Psoas muscle (tissue), 8 donors: ENCODE results near the gene FOXP1. TPM values are rescaled to one million over a fixed set of nuclear protein-coding genes. Genes with fewer than 3 reads are reported as not detected.

Experiments
- ATAC-seq, 4 donors: fragments of 200-7000 bp; cut with Tn5 transposase; one replicate each; pipeline ENCODE4 v1.9.1; 2020; ENCODE audit warnings: moderate library complexity in 3 of 4, mild to moderate bottlenecking in 2 of 4
- DNase-seq, 2 donors: peaks; one replicate each; pipeline ENCODE4 v3.0.0-alpha.2; 2020
- H3K27ac ChIP-seq: fragments of 200-600 bp; one replicate; pipeline ENCODE4 v1.8.0; 2022
- H3K27me3 ChIP-seq, 3 donors: fragments of 200-600 bp in 1 of 3; one replicate each; pipeline versions ENCODE4 v1.6.1 to v1.8.0; 2013 to 2022; ENCODE audit warnings: low read length in 2 of 3, mild to moderate bottlenecking in 2 of 3, moderate library complexity in 1 of 3; ENCODE audit not compliant: insufficient read depth in 3 of 3
- H3K36me3 ChIP-seq, 2 donors: fragments of 200-600 bp in 1 of 2; one replicate each; pipeline versions ENCODE4 v1.6.1 to v1.8.0; 2013 to 2022; ENCODE audit warnings: low read depth in 1 of 2, mild to moderate bottlenecking in 1 of 2, moderate library complexity in 1 of 2; ENCODE audit not compliant: insufficient read depth in 1 of 2
- H3K4me1 ChIP-seq: fragments of 200-600 bp; one replicate; pipeline ENCODE4 v1.8.0; 2022
- H3K4me3 ChIP-seq: fragments of 200-600 bp; one replicate; pipeline ENCODE4 v1.8.0; 2022; ENCODE audit warnings: mild to moderate bottlenecking
- H3K9me3 ChIP-seq: fragments of 200-600 bp; one replicate; pipeline ENCODE4 v1.8.0; 2022
- WGBS, 3 donors: extraction: QIAGEN DNeasy Blood & Tissue Kit; methylation state at CpG; one replicate each; pipeline versions ENCODE4 v1.1.6 to v1.1.7; 2013; 5-methylcytosine and 5-hydroxymethylcytosine counted together
- intact Hi-C, 2 donors: fragments of 100-400 bp; cut with DNase I; formaldehyde crosslinking; loops; one replicate each; pipeline versions ENCODE4 v1.11.0 to v1.14.2; 2022
- polyA plus RNA-seq, 3 donors: library from polyadenylated mRNA; stranded (reverse); fragments of 200-250 nt; gene quantifications; one replicate each; pipeline ENCODE4 v1.2.3, GENCODE V29; 2013
- total RNA-seq, 4 donors: library from RNA; stranded (reverse); fragmentation: NEBNext Ultra II Directional in 2 of 4; extraction: Animal tissue kit (Norgen Biotek cat#: 25700) in 2 of 4; gene quantifications; one replicate each; pipeline versions ENCODE4 v1.2.1 to v1.2.4, GENCODE V29; 2021 to 2023
- TF ChIP-seq, protein P1 (sequence below): fragments of 200-600 bp; IDR thresholded peaks from one replicate; pipeline ENCODE4 v1.8.0; 2022; ENCODE audit warnings: antibody characterized with exemption
- donor health status: healthy with polysubstance abuse.
- donor health status: DM: no; HTN: no; CAD: no; lungs with moderate emphysema.
- donor health status: Bipolar disorder and iron deficiency.
- donor health status: healthy.
- donor health status: DM: yes; HTN: yes; CAD: no.
- donor health status: DM: no; HTN: no; CAD: no.
- donor health status: DM: no; HTN: no; CAD: no.
- donor health status: DM: yes; HTN: yes; CAD: no.

FOXP1 gene
- total and polyA plus RNA-seq, 7 donors = 2.6 to 26.4 (median 15.4) TPM

DNA sequence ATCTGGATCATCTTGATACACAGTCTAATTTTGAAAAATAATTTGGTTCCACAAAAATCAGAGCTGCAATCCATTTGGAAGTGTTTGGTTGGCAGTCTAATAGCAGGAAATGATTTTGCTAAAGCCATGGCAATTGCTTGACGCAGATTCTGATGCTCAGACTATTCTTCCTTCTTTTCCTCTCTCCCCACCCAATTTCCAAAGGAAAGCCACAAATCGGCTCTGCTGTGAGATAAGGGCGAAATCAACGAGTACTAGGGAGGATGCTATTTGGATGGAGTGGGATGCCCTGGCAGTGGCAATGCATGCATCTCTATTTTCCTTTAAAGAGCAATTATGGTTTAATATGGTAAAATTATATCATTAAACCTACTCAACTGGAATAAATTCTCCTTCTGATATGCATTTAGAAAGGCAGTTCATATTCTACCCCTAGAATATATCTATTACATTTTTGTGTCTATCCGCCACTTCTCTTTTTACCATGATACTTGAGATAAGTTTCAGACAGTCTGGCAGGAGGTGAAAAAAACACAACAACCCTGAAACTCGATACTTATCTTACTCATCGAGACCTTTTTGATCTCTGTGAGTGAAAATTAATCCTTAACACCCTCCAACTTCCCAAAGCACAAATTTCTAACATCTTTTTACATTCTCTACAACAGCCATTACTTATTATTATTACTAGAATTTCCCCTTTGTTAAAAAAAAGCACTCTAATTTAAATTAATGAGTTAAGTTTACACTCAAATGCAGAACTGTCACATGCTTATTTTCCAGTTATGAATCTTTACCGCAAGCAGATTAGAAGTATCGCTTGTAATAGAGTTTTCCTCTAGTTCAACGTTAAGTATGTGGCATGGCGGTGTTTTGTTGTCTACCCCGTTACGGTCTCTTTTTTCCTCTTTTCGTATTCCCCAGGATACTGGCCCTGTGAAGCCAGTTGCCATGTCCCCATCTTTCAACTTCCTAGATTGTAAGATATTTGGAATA, 433.3 kb downstream of the FOXP1 start:
- Histone ChIP-seq H3K4me3 (no peak overlapping the region), H3K4me1 (peaks cover 4% of the 10 kb centered on the region), H3K27ac (no peak overlapping the region), H3K9me3 (no peaks in the 10 kb centered on the region), H3K36me3 (no peaks in the 10 kb centered on the region), H3K27me3 (no peaks in the 10 kb centered on the region)
- DNase-seq = no peak
- intact Hi-C loops = no loop called here
- no peak for ATAC-seq
- TF ChIP-seq, protein P1, sequence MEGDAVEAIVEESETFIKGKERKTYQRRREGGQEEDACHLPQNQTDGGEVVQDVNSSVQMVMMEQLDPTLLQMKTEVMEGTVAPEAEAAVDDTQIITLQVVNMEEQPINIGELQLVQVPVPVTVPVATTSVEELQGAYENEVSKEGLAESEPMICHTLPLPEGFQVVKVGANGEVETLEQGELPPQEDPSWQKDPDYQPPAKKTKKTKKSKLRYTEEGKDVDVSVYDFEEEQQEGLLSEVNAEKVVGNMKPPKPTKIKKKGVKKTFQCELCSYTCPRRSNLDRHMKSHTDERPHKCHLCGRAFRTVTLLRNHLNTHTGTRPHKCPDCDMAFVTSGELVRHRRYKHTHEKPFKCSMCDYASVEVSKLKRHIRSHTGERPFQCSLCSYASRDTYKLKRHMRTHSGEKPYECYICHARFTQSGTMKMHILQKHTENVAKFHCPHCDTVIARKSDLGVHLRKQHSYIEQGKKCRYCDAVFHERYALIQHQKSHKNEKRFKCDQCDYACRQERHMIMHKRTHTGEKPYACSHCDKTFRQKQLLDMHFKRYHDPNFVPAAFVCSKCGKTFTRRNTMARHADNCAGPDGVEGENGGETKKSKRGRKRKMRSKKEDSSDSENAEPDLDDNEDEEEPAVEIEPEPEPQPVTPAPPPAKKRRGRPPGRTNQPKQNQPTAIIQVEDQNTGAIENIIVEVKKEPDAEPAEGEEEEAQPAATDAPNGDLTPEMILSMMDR = no peak
- 69 to 75% (median 71%) methylated on average over 14 of the region's 14 CpGs for WGBS, 3 donors

DNA sequence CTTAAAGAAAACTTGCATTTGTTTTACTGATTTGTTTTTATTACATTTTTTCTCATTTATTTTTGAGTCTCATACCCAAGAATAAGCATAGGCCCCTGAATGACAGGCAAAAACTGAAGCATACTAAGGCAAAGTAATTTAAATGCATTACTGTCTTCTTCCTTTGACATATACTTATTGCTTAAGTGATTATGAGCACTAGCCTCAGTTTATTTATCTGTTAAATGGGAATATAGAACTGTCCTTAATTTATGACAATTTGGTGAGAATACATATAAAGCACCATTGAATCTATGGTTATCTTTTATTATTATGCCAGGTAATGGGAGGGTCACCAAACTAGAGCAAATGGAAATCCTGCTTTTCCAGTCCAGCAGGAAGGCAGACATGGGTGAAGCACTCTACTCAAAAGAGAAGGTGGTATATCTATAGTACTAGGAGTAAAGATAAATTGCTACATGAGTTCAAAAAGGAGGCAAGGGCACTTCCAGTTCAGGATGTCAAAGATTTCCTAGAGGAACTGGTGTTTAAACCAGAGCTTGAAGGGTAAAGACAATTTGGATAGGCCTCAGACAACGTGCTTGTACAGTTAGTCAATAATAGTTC, 435.0 kb downstream of the FOXP1 start:
- 70 to 85% (median 81%) methylated on average over 1 of the region's 1 CpG for WGBS, 3 donors
- H3K9me3 ChIP-seq = no peaks in the 10 kb centered on the region
- H3K27ac ChIP-seq = no peak overlapping the region
- TF ChIP-seq, protein P1 = no peak
- H3K4me1 ChIP-seq = peaks cover 4% of the 10 kb centered on the region
- no peak for DNase-seq
- H3K4me3 ChIP-seq = no peak overlapping the region
- intact Hi-C loops = no loop called here
- H3K27me3 ChIP-seq = no peaks in the 10 kb centered on the region
- ATAC-seq = no peak
- H3K36me3 ChIP-seq = no peaks in the 10 kb centered on the region

DNA sequence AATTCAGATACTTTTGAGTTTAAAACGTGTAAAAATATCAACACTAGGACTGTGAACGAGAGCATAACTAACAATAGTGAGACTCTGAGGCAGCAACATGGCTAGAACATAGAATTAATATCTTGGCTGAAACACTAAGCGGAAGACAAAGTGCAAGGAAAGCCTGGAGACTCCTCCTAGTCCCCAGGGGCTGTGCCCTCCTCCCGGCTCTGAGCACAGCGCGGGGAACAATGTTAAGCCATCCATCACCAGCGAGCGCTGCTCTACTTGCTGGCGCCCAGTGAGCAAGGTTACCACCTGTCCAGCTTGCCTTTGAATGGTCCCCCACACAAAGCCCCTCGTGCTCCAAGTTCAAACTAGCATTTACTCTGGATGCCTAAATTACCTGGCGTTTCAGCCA, 436.9 kb downstream of the FOXP1 start:
- WGBS, 3 donors = 66 to 71% (median 68%) methylated on average over 11 of the region's 11 CpGs
- no peak for DNase-seq
- no peak overlapping the region for H3K27ac ChIP-seq
- peaks cover 4% of the 10 kb centered on the region for H3K4me1 ChIP-seq
- H3K9me3 ChIP-seq = no peaks in the 10 kb centered on the region
- ATAC-seq = no peak
- intact Hi-C loops = no loop called here
- TF ChIP-seq, protein P1 = no peak
- no peaks in the 10 kb centered on the region for H3K36me3 ChIP-seq
- H3K27me3 ChIP-seq = no peaks in the 10 kb centered on the region
- no peak overlapping the region for H3K4me3 ChIP-seq

DNA sequence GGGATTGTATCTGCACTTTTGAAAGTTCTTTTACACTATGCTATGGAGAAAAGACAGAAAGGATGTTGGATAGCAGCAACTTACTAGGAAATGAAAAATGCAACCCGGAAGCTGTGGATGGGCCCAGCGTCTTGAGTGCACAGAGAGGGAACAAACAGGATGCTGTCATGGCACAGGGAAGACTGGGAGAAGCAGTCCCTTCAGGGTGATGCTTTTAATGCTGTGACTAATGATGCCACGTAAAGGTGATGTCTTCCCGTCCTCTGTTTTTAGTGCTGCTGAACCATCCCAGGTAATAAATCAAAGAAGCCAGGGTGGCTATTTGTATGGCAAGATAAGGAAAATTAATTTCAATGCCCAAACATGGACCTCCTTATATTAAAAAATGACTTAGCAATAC, 437.6 kb downstream of the FOXP1 start:
- WGBS, 3 donors = 90 to 93% (median 93%) methylated on average over 4 of the region's 4 CpGs
- H3K4me1 ChIP-seq = peaks cover 4% of the 10 kb centered on the region
- TF ChIP-seq, protein P1 = no peak

More for the DNA sequence above, 437.6 kb downstream of the FOXP1 start:
- H3K27ac ChIP-seq = no peak overlapping the region
- no peaks in the 10 kb centered on the region for H3K27me3 ChIP-seq
- DNase-seq = no peak
- no peak for ATAC-seq
- H3K9me3 ChIP-seq = no peaks in the 10 kb centered on the region
- H3K4me3 ChIP-seq = no peak overlapping the region
- H3K36me3 ChIP-seq = no peaks in the 10 kb centered on the region
- intact Hi-C loops = no loop called here
